LNCaP clone FGC (cell line): ENCODE data around the gene SPECC1L.

ENCODE experiments used
- DNase-seq: peaks from one replicate; pipeline ENCODE4 v3.0.0-alpha.2; 2011; ENCODE audit warnings: low read depth
- H3K4me3 ChIP-seq: 2 replicates; pipeline ENCODE4 v1.5.1; 2011; ENCODE audit warnings: mild to moderate bottlenecking, low read depth, low read length, control low read depth
- TF ChIP-seq, protein P1 (sequence below): IDR thresholded peaks from 2 replicates; pipeline ENCODE4 v1.5.1; 2012; ENCODE audit warnings: mild to moderate bottlenecking; ENCODE audit not compliant: control insufficient read depth, insufficient read depth; ENCODE audit errors: extremely low read depth

SPECC1L gene

GRCh38 chr22:24417901-24418641 lies 147.4 kb downstream of the SPECC1L start:
- no peak overlapping the region for H3K4me3 ChIP-seq
- TF ChIP-seq, protein P1, sequence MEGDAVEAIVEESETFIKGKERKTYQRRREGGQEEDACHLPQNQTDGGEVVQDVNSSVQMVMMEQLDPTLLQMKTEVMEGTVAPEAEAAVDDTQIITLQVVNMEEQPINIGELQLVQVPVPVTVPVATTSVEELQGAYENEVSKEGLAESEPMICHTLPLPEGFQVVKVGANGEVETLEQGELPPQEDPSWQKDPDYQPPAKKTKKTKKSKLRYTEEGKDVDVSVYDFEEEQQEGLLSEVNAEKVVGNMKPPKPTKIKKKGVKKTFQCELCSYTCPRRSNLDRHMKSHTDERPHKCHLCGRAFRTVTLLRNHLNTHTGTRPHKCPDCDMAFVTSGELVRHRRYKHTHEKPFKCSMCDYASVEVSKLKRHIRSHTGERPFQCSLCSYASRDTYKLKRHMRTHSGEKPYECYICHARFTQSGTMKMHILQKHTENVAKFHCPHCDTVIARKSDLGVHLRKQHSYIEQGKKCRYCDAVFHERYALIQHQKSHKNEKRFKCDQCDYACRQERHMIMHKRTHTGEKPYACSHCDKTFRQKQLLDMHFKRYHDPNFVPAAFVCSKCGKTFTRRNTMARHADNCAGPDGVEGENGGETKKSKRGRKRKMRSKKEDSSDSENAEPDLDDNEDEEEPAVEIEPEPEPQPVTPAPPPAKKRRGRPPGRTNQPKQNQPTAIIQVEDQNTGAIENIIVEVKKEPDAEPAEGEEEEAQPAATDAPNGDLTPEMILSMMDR, result no peak
- no peak for DNase-seq

GRCh38 chr22:24418786-24419474 lies 148.3 kb downstream of the SPECC1L start:
- DNase-seq, result no peak
- TF ChIP-seq, protein P1, result no peak
- no peak overlapping the region for H3K4me3 ChIP-seq

DNA sequence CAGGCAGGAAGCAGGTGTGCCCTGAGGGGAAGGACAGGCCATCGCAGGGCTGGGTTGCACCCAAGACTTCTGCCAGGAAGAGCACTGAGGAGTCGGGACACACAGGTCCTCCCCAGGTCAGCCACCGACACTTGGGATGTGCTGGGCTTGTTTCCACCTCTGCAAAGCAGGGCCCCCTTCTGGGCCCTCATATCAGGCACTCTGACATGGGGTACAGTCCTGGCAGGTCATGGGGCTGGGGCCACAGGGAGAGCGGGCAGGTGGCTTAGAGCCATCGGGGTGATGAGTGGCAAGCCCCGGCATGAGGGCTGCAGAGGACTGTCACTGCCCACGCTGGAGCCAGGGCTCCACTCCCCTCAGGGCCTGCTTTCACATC lies 148.8 kb downstream of the SPECC1L start:
- DNase-seq, result no peak
- no peak overlapping the region for H3K4me3 ChIP-seq
- TF ChIP-seq, protein P1, result no peak

DNA sequence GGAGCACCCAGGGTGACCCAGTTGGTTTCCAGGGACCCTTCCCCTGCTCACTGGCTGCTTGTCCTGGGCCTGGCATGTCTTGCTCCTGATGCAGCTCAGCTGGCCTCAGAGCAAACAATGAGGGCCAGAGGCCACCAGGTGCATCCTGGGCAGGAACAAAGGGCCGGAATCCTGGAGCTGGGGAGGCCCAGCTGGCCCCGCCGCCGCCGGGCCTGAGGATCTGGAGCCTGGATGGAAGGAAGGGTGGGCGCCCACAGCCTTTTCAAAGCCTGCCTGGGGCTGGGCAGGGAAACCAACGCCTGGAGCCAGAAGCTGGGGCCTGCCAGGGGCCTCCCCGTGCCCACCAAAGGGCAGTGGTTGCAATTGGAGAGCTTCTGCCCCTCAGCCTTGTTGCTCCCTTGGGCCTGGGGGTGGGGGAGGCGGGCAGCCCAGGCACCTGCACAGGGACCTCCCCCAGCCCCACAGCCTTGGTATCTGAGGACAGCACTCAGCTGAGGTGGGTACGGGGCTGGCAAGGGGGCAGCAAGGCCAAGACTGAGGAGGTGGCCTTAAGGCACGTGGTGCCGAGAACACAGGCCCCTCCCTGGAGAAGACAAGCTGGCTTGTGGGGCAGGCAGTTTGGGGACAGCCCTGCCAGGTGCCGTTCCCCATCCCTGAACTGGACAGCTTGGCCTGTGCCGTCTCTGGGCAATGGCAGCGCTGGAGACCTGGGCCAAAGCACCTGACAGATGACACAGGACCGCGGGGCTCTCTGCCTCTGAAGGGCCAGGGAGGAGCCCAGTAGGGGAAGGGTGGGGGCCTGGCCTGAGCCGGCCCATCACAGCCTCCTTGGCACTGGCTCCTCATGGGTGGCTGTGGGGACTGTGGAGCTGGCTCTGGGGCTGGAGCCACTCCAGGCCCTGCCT lies 149.7 kb downstream of the SPECC1L start:
- TF ChIP-seq, protein P1, result no peak
- H3K4me3 ChIP-seq, result no peak overlapping the region
- DNase-seq, result no peak

DNA sequence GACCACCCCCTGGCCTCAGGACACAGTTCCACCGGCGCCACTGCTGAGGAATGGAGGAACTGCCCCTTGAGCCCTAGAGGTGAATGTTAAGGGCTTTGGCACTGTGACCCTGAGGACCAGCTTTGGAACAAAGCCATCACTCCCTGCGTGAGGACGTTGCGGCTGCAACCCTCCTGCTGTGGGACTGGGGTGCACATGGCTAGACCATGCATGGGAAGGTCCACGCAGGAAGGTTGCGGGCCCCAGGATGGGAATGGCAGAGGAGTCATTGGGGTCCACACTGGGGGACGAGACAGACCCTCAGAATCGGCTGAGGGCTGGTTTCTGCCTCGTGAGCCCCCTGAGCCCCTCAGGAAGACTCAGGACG lies 150.3 kb downstream of the SPECC1L start:
- TF ChIP-seq, protein P1, result no peak
- no peak for DNase-seq
- H3K4me3 ChIP-seq, result no peak overlapping the region

DNA sequence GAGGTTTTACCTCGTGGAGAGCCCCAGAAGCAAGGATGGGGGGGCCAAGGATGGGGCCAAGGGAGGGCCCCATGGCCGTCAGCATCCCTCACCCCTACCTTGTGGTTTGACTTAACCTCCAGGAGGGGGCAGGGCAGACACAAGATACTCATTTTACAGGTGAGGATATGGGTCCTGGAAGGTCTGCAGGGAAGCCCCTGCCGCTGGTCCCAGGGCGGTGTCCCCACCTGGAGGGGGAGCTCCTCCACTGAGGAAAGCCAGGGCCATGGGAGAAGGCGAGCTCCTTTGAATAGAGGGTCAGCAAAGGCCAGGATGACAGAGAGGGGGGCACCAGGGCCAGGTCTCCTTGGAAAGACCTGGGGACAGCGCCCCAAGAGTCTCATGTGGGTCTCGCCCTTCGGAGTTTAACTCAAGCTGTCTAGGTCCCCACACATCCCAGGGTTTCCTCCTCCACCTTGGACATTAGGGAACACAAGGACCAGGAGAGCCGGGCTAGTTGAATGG lies 150.8 kb downstream of the SPECC1L start:
- TF ChIP-seq, protein P1, result peak; percentile 15; the same call in 1 of the 2 replicates
- no peak for DNase-seq
- H3K4me3 ChIP-seq, result no peak overlapping the region
